Renal pelvis (tissue), 4 donors: ENCODE data around the gene CENPP. TPM values are rescaled to one million over a fixed set of nuclear protein-coding genes. Genes with fewer than 3 reads are reported as not detected.

ENCODE experiments used
- DNase-seq: peaks from one replicate; pipeline ENCODE4 v3.0.0-alpha.2; 2013
- polyA plus RNA-seq, 3 donors: library from polyadenylated mRNA; unstranded; fragments of 120-200 nt; gene quantifications; one replicate each; pipeline ENCODE4 v1.2.1, GENCODE V29; 2013; ENCODE audit not compliant: insufficient read length in 3 of 3

Gene CENPP
- polyA plus RNA-seq, 3 donors, result 5.3 to 8.4 (median 5.9) TPM

GRCh38 chr9:92636627-92637026 lies 310.9 kb downstream of the CENPP start:
- no peak for DNase-seq

- DNase-seq, result no peak
These were observed 311.6 kb downstream of the CENPP start for GRCh38 chr9:92637326-92637725.

- DNase-seq, result no peak
These were observed 312.3 kb downstream of the CENPP start for GRCh38 chr9:92637886-92638620.

- no peak for DNase-seq
These were observed 312.9 kb downstream of the CENPP start for GRCh38 chr9:92638621-92639101.

- DNase-seq, result no peak
These were observed 313.4 kb downstream of the CENPP start for GRCh38 chr9:92639124-92639523.

- no peak for DNase-seq
These were observed 314.1 kb downstream of the CENPP start for GRCh38 chr9:92639791-92640271.

- no peak for DNase-seq
These were observed 314.8 kb downstream of the CENPP start for GRCh38 chr9:92640398-92641091.

GRCh38 chr9:92641092-92641809 lies 315.5 kb downstream of the CENPP start:
- no peak for DNase-seq

GRCh38 chr9:92642041-92642451 lies 316.3 kb downstream of the CENPP start:
- DNase-seq, result no peak

GRCh38 chr9:92642564-92642963 lies 316.8 kb downstream of the CENPP start:
- no peak for DNase-seq

- DNase-seq, result no peak
These were observed 318.5 kb downstream of the CENPP start for GRCh38 chr9:92644278-92644677.

- DNase-seq, result no peak
These were observed 319.3 kb downstream of the CENPP start for GRCh38 chr9:92645041-92645440.

- DNase-seq, result no peak
These were observed 322.1 kb downstream of the CENPP start for GRCh38 chr9:92647671-92648473.

- no peak for DNase-seq
These were observed 322.8 kb downstream of the CENPP start for GRCh38 chr9:92648474-92648971.

- DNase-seq, result no peak
These were observed 323.3 kb downstream of the CENPP start for GRCh38 chr9:92649007-92649406.

- no peak for DNase-seq
These were observed 324.5 kb downstream of the CENPP start for GRCh38 chr9:92650296-92650695.

GRCh38 chr9:92650839-92651621 lies 325.3 kb downstream of the CENPP start:
- DNase-seq, result no peak

GRCh38 chr9:92652461-92652860 lies 326.7 kb downstream of the CENPP start:
- DNase-seq, result no peak

GRCh38 chr9:92654481-92655301 lies 328.9 kb downstream of the CENPP start:
- DNase-seq, result no peak

GRCh38 chr9:92655366-92655765 lies 329.6 kb downstream of the CENPP start:
- no peak for DNase-seq
